ENCODE measurements around the gene RAB7B.

DNA sequence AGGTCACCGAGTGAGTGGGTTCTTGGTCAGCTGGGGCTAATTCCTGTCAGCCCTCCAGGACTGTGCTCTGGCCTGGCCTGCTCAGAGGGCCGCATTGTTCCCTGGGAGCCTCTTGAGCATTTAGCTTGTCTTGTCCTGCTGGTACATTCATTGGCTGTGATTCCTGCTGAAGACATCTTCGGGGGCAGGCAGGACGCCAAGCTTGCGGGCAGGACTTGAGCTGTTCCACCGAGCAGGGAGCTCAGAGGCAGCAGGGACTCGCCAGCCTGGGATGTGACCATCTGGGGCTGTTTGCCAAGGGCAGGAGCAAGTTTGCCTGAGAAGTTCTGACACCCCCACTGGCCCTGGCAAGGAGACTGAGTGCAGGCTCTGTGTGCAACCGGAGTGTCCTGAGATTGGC is 52.9 kb downstream of the RAB7B start:
- TF ChIP-seq FOXP2 (optimal IDR thresholded peaks at IDR 0.05; ENCODE audit: borderline replicate concordance, extremely low read depth, extremely low read length, insufficient read depth) (no peak), TAF1 (IDR thresholded peaks at IDR 0.05; ENCODE audit: borderline replicate concordance, insufficient read depth, low read length) (no peak), POLR2AphosphoS5 (IDR thresholded peaks at IDR 0.05; ENCODE audit: low read depth, low read length) (no peak)
- TF ChIP-seq, protein P1, sequence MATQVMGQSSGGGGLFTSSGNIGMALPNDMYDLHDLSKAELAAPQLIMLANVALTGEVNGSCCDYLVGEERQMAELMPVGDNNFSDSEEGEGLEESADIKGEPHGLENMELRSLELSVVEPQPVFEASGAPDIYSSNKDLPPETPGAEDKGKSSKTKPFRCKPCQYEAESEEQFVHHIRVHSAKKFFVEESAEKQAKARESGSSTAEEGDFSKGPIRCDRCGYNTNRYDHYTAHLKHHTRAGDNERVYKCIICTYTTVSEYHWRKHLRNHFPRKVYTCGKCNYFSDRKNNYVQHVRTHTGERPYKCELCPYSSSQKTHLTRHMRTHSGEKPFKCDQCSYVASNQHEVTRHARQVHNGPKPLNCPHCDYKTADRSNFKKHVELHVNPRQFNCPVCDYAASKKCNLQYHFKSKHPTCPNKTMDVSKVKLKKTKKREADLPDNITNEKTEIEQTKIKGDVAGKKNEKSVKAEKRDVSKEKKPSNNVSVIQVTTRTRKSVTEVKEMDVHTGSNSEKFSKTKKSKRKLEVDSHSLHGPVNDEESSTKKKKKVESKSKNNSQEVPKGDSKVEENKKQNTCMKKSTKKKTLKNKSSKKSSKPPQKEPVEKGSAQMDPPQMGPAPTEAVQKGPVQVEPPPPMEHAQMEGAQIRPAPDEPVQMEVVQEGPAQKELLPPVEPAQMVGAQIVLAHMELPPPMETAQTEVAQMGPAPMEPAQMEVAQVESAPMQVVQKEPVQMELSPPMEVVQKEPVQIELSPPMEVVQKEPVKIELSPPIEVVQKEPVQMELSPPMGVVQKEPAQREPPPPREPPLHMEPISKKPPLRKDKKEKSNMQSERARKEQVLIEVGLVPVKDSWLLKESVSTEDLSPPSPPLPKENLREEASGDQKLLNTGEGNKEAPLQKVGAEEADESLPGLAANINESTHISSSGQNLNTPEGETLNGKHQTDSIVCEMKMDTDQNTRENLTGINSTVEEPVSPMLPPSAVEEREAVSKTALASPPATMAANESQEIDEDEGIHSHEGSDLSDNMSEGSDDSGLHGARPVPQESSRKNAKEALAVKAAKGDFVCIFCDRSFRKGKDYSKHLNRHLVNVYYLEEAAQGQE (IDR thresholded peaks at IDR 0.05; ENCODE audit: insufficient read depth in 1 of 2, low read depth in 2 of 2, low read length in 2 of 2) = no peak
